Activated B cell treated with CpG ODN at 0.5 μM for 24 hours (primary cell): ENCODE data around the gene RNU6-9. TPM values are rescaled to one million over a fixed set of nuclear protein-coding genes. Genes with fewer than 3 reads are reported as not detected.

Experiments
- ATAC-seq: fragments of 200-7000 bp; cut with Tn5 transposase; one replicate; pipeline ENCODE4 v1.10.0; 2021; ENCODE audit warnings: low read depth, mild to moderate bottlenecking, moderate library complexity
- CTCF ChIA-PET: fragments of 350-600 bp; sonication (Branson Sonifier 250); formaldehyde crosslinking; loops from one replicate; lab custom pipeline; 2021; ENCODE audit warnings: antibody characterized with exemption; lab: Charles Lee
- POLR2A ChIA-PET: fragments of 350-600 bp; sonication (Branson Sonifier 250); formaldehyde crosslinking; loops from one replicate; lab custom pipeline; 2021; ENCODE audit warnings: antibody characterized with exemption; lab: Charles Lee
- DNase-seq: peaks from one replicate; pipeline ENCODE4 v3.0.0; 2022
- H3K27ac Mint-ChIP-seq: one replicate; pipeline ENCODE4 v1.8.0; 2020; ENCODE audit warnings: mixed read lengths
- H3K27me3 Mint-ChIP-seq: one replicate; pipeline ENCODE4 v1.8.0; 2021; ENCODE audit warnings: mixed read lengths
- H3K36me3 Mint-ChIP-seq: one replicate; pipeline ENCODE4 v1.8.0; 2021; ENCODE audit warnings: low read depth, mixed read lengths
- H3K4me1 Mint-ChIP-seq: one replicate; pipeline ENCODE4 v1.8.0; 2021; ENCODE audit warnings: mixed read lengths
- H3K4me3 Mint-ChIP-seq: one replicate; pipeline ENCODE4 v1.8.0; 2020; ENCODE audit warnings: mild to moderate bottlenecking, mixed read lengths
- H3K9me3 Mint-ChIP-seq: one replicate; pipeline ENCODE4 v1.8.0; 2020; ENCODE audit warnings: mixed read lengths
- CTCF ChIP-seq: fragments of 200-600 bp; IDR thresholded peaks from one replicate; pipeline ENCODE4 v1.8.0; 2022; ENCODE audit warnings: antibody characterized with exemption, mild to moderate bottlenecking
- intact Hi-C: fragments of 100-400 bp; cut with micrococcal nuclease; formaldehyde crosslinking; loops from one replicate; pipeline ENCODE4 v1.15.1; 2024
- total RNA-seq: library from RNA; stranded (reverse); gene quantifications from 2 replicates; pipeline ENCODE4 v1.2.3, GENCODE V29; 2022

Gene RNU6-9
- total RNA-seq, 1 donor from 2014 or later = not detected

- ChIA-PET POLR2A (no interaction called here), CTCF (interaction anchor here (1.0 kb wide), 1 partner anchor 37 kb away, joined by 4 read pairs; no protein-coding TSS in a partner anchor)
- ATAC-seq (peak; percentile 20), DNase-seq (no peak)
- TF ChIP-seq CTCF = no peak
- intact Hi-C loops = no loop called here
- H3K4me3 Mint-ChIP-seq = no peak overlapping the region
- H3K27me3 Mint-ChIP-seq = no peaks in the 10 kb centered on the region
- H3K9me3 Mint-ChIP-seq = no peaks in the 10 kb centered on the region
- peaks cover 49% of the 10 kb centered on the region for H3K36me3 Mint-ChIP-seq
- peaks cover 33% of the 10 kb centered on the region for H3K4me1 Mint-ChIP-seq
- H3K27ac Mint-ChIP-seq = no peak overlapping the region
Measured at GRCh38 chr19:900302-901111, 7.2 kb downstream of the RNU6-9 start.

GRCh38 chr19:901216-902092 lies 8.2 kb downstream of the RNU6-9 start:
- intact Hi-C loops = no loop called here
- Mint-ChIP-seq H3K4me1 (peaks cover 39% of the 10 kb centered on the region), H3K27ac (no peak overlapping the region), H3K27me3 (no peaks in the 10 kb centered on the region), H3K36me3 (peaks cover 46% of the 10 kb centered on the region), H3K9me3 (no peaks in the 10 kb centered on the region), H3K4me3 (no peak overlapping the region)
- no peak for TF ChIP-seq CTCF
- POLR2A ChIA-PET = interaction anchor here (0.6 to 9.8 kb wide), 4 partner anchors 6 to 370 kb away, joined by 4 to 213 read pairs (median 4); partner anchors contain the start of genes CFD, MED16 and RNU6-9
- ATAC-seq (no peak), DNase-seq (no peak)
- CTCF ChIA-PET = interaction anchor here (1.0 kb wide), 1 partner anchor 38 kb away, joined by 4 read pairs; no protein-coding TSS in a partner anchor

- no peak for TF ChIP-seq CTCF
- Mint-ChIP-seq H3K36me3 (peaks cover 40% of the 10 kb centered on the region), H3K27me3 (no peaks in the 10 kb centered on the region), H3K9me3 (no peaks in the 10 kb centered on the region), H3K4me1 (peaks cover 45% of the 10 kb centered on the region), H3K4me3 (no peak overlapping the region), H3K27ac (no peak overlapping the region)
- ATAC-seq = no peak
- DNase-seq = no peak
- intact Hi-C loops = no loop called here
- POLR2A ChIA-PET = interaction anchor here (0.6 to 9.8 kb wide), 4 partner anchors 6 to 370 kb away, joined by 4 to 213 read pairs (median 4); partner anchors contain the start of genes CFD, MED16 and RNU6-9
- CTCF ChIA-PET = no interaction called here
Measured at GRCh38 chr19:902093-902370, 8.7 kb downstream of the RNU6-9 start.

- H3K27me3 Mint-ChIP-seq = no peaks in the 10 kb centered on the region
- peaks cover 51% of the 10 kb centered on the region for H3K4me1 Mint-ChIP-seq
- no peak for DNase-seq
- ChIA-PET CTCF (no interaction called here), POLR2A (interaction anchor here (0.6 to 9.8 kb wide), 3 partner anchors 7 to 43 kb away, joined by 4 to 213 read pairs (median 4); partner anchors contain the start of genes CFD, MED16 and RNU6-9)
- H3K36me3 Mint-ChIP-seq = peaks cover 37% of the 10 kb centered on the region
- H3K27ac Mint-ChIP-seq = peak overlapping the region; percentile 46
- ATAC-seq = no peak
- TF ChIP-seq CTCF = no peak
- H3K4me3 Mint-ChIP-seq = no peak overlapping the region
- intact Hi-C loops = no loop called here
- H3K9me3 Mint-ChIP-seq = no peaks in the 10 kb centered on the region
Measured at GRCh38 chr19:902446-903226, 9.4 kb downstream of the RNU6-9 start.
